Dedifferentiated amniotic fluid mesenchymal stem cell (primary cell): Measurements from ENCODE around the gene SHROOM2.

Source experiments
- DNase-seq: peaks from one replicate; pipeline ENCODE4 v3.0.0-alpha.2; 2016; ENCODE audit errors: extremely low spot score

SHROOM2 gene

DNA sequence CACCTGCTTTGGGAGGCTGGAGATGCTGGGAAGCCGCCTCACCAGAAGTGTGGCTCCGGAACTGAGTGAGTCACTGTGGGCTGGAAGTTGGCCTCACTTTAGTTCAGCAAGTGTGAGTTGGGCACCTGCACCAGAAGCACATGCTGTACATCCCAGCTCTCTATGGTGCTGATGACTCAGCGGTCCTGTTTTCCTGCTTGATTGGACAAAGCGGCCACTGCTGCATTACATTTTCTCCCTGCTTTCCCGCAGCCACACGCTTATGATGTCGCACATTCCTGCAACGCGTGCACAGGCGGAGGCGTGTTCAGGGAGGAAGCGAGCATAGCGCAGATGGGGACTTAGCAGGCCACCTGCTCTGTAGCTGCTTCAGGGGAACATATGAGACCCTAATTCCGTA is 154.2 kb downstream of the SHROOM2 start:
- DNase-seq = no peak

DNA sequence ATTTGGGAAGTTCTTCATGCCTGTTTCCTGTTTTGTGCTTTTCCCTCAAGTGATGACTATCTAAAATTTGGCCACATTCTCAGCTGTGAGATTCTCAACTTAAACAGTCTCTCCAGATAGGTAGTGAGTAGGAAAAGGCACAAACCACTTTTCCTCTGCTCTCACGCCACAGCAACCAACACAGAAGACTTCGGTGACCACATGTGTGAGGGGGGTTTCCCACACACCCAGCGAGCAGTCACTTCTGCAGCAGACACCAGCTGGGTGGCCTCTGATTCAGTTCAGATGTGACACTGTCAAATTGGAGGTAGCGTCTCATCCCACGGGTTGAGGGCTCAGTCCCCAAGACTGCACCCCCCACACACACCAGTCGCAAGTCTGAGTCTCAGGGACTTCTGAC is 155.9 kb downstream of the SHROOM2 start:
- DNase-seq = no peak

DNA sequence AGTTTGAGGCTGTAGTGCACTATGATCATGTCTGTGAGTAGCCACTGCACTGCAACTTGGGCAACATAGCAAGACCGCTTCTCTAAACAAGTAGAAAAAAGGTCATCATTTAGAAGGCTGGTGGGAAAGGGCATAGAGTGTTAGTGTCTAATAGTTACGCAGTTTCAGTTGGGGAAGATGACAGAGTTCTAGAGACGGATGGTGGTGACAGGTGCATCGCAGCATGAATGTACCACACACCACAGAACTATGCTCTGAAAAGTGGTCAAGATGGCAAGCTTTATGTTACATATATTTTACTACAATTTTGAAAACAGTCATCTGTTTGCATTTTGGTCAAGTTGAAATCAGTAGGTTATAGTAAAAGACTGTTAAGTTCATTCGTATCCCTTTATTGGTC is 157.2 kb downstream of the SHROOM2 start:
- DNase-seq = no peak

DNA sequence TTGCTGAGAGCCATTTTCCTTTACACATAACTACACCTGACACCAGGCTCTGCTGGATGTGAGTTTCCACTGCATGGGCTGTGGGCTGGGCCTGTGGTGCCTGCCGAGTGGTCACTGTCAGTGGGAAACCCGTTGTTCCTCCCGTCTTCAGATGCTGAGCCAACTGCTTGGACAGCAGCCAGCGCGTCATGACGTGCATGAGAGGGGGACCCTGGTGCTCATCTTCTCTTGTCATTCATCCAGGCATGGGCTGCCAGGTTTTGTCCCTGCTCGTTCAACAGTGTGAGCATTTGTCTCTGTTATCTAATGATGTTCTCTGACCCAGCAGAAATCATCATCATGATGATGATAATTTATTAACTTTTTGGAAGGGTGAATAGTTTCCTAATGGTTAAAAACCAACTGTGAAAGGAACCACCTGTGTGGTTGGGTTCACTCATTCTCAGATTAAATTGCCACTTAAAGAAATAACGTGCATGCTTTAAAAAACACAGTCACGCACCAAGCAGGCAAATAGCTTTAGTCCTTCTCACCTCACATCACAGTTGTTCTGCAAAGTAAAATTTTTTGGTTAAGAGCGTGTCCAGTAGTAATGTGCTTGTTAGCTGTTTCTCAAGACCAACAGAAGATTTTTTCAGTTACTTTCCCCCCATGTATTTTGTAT is 161.0 kb downstream of the SHROOM2 start:
- no peak for DNase-seq

DNA sequence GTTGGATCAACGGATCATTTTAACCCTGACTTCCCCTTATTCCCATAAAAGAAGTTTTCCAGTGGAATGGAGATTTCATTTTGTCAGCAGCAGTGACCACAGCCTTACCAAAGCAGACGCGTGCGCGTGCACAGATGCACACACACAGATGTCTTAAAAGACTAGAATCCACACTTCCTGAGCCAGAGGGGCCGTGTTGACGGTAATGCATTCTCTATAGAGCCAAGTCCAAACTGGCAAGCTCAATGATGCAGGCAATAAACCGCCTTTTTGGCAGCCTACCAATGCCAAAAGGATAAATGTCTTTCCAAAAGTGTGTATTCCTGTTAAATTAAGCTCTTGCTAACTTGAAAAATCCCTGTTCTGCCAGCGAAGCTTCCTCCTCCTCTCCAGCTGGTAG is 162.2 kb downstream of the SHROOM2 start:
- DNase-seq = no peak

DNA sequence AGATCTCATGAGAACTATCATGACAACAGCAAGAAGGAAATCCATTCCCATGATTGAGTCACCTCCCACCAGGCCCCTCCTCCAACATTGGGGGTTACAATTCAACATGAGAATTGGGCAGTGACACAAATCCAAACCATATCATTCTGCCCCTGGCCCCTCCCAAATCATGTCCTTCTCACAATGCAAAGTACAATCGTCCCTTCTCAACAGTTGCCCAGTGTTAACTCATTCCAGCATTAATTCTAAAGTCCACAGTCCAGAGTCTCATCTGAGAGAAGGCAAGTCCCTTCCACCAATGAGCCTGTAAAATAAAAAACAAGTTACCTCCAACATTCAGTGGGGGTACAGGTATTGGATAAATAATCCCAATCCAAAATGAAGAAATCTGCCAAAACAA is 166.1 kb downstream of the SHROOM2 start:
- DNase-seq = no peak

DNA sequence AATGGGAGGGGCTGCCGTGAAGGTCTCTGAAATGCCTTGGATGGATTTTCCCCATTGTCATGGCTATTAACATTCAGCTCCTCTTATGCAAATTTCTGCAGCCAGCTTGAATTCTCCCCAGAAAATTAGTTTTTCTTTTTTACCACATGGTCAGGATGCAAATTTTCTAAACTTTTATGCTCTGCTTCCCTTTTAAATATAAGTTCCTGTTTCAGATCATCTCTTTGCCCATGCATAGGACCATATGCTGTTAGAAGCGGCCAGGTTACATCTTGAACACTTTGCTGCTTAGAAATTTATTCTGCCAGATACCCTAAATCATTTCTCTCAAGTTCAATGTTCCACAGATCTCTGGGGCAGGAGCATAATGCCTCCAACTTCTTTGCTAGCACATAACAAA is 167.2 kb downstream of the SHROOM2 start:
- no peak for DNase-seq

DNA sequence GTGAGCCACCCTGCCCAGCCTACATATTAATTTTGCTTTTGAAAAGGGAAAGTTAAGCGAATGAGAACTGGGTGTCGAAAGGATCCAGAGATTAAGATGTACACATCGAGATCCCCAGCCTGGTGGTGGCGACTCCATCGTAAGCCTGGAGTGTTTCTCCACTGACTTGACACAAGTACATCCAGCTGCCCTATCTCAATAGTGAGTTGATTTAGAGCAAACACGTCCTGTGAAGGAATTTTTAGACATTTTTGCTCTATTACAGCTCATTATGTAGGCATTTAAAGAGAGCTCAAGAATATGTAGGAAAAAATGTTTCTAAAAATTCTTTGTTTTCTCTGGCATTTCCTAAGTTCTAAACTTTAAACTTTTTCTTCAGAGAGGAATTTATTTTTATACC is 169.3 kb downstream of the SHROOM2 start:
- DNase-seq = peak; percentile 62

DNA sequence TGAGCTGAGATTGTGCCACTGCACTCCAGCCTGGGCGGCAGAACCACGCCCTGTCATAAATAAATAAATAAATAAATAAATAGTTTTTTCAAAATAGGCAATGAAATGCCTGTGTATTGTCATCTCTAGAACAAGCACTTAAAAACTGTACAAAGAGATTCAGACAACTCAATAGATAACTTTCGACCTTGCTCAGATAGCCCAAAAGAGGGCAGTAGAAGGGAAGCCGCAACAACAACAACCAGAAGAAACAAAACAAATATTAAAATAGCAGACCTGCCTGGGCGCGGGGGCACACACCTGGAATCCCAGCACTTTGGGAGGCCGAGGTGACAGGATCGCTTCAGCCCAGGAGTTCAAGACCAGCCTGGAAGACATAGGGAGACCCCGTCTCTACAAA is 171.5 kb downstream of the SHROOM2 start:
- DNase-seq = no peak

DNA sequence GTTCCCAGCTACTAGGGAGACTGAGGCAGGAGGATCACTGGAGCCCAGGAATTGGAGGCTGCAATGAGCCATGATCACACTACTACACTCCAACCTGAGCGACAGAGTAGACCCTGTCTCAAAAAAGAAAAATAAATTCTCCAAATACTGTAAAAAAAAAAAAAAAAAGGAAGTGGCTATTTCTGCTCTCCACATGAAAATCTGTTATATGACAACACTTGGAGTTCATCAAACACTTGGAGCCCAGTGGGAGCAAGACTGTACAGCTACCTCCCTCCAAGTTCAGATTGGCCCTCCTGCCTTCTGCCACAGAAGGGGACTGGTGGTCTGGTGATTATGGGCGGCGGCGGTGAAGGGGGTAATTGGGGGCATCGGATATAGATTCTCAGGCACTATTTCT is 172.0 kb downstream of the SHROOM2 start:
- DNase-seq = no peak

DNA sequence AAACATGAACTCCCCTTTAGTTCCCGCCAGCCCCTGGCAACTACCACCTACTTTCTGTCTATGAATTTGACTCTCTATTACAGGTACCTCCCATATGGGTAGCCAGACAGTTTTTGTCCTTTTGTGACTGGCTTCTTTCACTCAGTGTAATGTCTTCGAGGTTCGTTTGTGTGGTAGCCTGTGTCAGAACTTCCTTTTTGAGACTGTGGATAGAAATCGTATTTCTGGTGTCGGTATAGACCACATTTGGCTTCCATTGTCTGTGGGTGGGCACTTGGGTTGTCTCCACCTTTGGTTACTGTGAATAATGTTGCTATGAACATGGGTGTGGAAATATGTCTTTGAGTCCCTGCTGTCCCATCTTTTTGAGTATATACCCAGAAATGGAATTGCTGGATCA is 175.5 kb downstream of the SHROOM2 start:
- DNase-seq = no peak

DNA sequence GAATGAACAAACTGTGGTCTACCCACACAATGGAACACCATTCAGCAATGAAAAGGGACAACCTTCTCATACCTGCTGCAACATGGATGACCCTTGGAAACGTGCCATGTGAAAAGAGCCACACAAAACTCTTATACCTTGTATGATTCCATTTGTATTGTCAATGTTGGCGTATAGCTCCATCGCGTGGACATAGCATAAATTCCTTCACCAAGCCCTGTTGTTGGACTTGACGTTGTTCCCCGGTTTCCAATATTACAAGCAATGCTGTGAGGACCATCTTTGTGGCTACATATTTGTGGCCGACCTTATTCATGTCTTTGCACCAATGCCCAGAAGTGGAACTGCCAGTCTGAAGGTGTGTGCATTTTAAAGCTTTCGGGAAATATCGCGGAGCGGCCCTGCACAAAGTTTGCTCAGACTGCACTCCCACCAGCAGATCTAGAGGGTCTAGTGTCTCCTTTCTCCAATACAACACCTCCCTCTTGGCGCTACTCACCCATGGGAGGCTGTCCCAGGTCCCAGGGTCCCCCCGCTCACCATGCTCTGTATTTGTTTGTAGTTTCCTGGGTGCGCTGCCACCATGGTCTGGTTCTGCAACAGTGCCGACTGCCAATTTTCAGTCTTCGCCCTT is 180.7 kb downstream of the SHROOM2 start, which contains the start of gene CLDN34:
TSS of gene CLDN34 (plus strand) at position 584 of the 634 bp plus-strand sequence. CDS start at position 584, 0 bp downstream.
- no peak for DNase-seq

DNA sequence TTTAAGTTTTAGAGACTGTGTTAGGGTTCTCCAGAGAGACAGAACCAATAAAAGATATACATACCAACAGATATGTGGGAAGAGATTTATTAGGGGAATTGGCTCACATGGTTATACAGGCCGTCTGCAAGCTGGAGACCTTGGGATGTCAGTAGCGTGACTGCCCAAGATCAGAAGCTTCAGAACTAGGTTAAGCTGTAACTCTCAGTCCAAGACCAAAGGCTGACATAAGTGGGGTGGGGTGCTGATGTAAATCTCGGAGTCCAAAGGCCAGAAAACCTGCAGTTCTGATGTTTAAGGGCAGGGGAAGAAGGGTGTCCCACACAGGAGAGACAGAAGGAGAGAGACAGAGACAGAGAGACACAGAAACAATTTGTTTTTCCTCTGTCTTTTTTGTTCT is 191.4 kb downstream of the SHROOM2 start:
- DNase-seq = no peak

DNA sequence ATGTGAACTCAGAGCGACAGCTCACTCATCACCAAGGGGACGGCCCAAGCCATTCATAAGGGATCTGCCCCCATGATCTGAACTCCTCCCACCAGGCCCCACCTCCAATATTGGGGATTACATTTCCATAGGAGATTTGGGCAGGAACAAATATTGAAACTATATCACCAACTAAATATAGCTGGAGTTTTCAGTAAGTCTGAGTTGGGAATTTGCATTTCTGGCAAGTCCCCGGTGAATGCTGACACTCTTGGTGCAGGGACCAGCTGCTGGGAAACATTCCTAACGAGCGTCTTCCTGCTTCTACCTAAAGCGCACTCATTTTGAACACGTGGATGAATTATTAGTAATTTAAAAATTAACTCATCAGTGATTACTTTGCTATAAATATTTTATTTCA is 194.2 kb downstream of the SHROOM2 start:
- DNase-seq = no peak

DNA sequence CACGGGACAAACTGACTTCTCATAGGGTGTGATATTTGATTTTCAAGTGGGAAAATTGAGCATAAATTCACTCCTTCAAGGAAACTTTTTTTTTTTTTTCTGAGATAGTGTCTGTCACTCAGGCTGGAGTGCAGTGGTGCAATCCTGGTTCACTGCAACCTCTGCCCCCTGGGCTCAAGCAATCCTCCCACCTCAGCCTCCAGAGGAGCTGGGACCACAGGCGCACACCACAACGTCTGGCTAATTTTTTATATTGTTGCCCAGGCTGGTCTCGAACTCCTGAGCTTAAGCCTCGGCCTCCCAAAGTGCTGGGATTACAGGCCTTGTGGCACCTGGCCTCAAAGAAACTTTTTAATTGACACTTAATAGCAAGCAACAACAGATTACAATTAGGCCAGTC is 194.7 kb downstream of the SHROOM2 start:
- DNase-seq = no peak

DNA sequence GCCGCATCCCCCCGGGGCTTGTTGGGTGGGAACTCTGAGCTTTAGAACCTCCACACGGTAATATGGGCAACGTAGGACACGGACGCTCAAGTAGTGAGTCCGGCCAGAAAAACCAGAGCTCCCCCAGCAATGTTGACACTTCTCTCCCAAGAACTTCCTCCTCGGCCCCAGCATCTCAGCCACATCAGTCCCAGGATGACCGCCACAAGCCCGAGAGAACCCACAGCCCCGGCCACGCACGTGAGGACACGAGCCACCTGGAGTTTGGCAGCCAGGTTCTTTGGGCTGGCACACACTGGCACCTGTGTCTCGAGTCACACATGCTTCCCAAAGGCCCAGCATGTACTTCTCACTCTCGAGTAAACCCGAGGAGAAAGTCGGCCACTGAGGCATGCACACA is 197.2 kb downstream of the SHROOM2 start:
- no peak for DNase-seq

DNA sequence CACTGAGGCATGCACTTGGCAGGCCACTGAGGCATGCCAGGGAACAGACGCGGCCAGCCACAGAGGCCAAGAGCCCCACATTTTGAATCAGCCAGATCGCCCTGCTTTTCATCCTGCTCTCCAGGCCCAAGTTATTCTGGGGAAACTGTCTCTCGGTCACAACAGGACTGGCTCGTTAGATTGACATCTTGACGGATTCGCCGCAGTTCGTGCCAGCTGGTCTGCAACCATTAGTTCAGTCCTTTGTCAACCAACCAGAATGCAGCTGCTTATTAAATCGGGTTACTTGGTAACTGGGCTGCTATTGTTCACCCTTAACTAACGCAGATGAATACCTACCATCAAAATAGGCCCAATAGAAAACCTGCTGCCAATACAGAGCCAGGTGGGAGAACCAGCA is 197.6 kb downstream of the SHROOM2 start:
- no peak for DNase-seq

DNA sequence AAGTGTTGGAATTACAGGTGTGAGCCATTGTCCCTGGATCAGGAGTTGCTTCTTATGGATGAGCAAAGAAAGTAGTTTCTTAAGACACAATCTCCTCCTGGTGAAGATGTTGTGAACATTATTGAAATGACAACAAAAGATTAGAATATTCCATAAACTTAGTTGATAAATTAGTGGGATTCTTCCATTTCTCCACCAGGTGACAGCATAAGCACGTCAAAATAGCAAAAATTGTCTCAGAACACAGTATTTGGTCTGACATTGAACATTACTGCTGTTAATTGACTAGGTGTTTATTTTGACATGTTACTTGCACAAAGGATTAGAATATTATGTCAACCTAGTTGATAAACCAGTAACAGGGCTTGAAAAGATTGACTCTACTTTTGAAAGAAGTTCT is 202.5 kb downstream of the SHROOM2 start:
- DNase-seq = no peak

DNA sequence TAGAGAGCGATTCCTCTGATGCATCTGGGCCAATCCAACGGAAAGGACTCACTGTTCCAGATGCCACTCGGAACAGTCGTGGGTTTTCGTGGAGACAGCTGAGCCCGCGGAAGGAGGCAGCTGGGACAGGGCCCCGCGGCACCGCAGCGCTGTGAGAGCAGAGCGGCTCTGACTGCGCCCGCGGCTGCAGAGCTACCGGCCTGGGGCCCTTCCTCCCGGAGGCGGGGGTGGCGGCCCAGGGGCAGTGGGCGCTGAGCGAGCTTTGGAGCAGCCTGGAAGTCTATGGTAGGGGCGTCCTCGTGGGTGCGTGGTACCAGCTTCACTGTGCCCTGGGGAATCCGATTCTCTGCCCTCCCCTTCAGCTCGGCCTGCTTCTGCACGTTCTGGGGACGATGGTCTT is 205.8 kb downstream of the SHROOM2 start:
- no peak for DNase-seq

DNA sequence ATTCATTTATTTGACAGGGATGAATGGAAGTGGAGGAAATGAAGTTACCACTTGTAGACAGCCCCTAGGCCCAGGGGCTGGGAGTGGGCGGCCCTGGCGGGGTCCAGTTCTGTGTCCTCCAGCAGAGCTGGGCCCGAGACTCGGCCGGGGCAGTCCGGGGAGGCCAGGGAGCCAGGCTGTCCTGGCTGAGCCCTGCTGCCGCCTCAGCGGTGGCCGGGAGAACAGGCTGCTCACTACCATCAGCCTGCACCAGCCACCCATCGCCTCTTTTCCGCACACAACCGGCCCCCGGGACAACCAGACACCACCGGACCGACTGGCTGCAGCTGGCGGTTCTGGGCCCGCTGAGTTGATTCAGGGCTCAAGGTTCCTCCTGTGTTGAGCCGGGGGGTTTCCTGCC is 206.5 kb downstream of the SHROOM2 start:
- DNase-seq = no peak

DNA sequence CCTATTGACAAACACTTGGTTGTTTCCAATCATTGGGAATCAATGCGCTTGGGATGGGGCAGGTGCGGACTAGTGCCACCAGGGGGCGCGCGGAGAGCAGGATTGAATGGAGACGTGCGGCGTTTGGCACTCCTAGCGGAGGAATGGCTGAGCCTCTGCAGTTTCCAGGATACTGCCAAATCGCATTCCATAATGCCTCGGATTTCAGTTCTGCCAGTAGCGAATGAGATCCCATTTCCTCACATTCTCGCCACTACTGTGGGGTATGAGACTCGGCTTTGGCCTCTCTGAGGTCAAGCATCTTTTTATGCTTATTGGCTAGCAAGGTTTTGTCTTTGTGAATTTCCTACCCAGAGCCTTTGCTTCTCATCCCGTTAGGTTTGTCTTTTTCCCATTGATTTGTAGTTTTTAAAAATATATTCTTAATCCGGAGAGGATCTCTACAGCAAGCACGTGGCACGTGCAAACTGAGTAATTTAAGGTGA is 209.7 kb downstream of the SHROOM2 start:
- DNase-seq = peak; percentile 72

DNA sequence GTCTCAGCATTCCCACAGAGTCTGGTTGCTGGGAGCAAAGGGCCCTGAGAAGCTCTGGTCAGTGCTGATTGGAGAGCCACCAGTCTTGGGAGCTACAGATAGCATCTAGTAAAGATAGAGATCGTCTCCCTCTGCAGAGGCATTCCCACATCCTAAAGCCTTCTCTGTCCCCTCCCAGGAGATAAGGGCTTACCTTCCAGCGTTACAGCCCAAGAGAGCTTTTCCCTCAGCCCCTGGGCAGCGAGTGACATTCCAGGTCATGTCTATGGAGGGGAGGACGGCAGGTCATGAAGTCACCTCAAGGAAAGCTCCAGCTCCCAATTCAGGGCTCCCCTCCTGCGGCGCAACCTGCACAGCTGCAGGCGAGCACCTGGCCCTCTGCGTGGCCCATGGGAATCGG is 210.8 kb downstream of the SHROOM2 start:
- DNase-seq = no peak

DNA sequence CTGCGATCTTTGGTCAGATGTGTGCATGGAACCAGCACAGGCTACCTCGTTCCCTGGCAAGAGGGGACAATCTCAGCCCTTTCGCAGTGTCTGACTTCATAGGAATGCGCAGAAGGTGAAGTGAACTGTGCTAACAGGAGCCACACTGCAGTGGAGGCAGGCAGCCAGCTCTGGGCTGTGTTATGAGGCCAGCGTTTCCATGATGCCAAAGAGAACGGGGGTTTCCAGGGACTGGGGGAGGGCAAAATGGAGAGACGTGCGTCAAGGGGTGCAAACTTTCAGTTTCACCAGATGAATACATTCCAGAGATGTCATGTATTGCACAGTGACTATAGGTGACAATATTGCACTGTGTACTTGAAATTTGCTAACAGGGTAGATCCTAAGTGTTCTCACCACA is 211.3 kb downstream of the SHROOM2 start:
- DNase-seq = no peak
